Upper lobe of right lung (tissue), 1 donor: ENCODE measurements around the gene ANKMY1. TPM values are rescaled to one million over a fixed set of nuclear protein-coding genes. Genes with fewer than 3 reads are reported as not detected.
"Not testable (repeated sequence)": the region's sequence is repeated elsewhere in the genome, so short reads cannot be mapped to it uniquely, and the experiment has no call there.

Experiments used
- ATAC-seq: fragments of 200-7000 bp; cut with Tn5 transposase; one replicate; pipeline ENCODE4 v1.9.1; 2020; ENCODE audit warnings: mild to moderate bottlenecking, moderate library complexity
- DNase-seq: peaks from one replicate; pipeline ENCODE4 v3.0.0-alpha.2; 2020
- H3K27ac ChIP-seq: fragments of 200-600 bp; one replicate; pipeline ENCODE4 v1.8.0; 2022
- H3K27me3 ChIP-seq: fragments of 200-600 bp; one replicate; pipeline ENCODE4 v1.8.0; 2022; ENCODE audit warnings: mild to moderate bottlenecking
- H3K36me3 ChIP-seq: fragments of 200-600 bp; one replicate; pipeline ENCODE4 v1.8.0; 2022
- H3K4me1 ChIP-seq: fragments of 200-600 bp; one replicate; pipeline ENCODE4 v1.8.0; 2022
- H3K4me3 ChIP-seq: fragments of 200-600 bp; one replicate; pipeline ENCODE4 v1.8.0; 2022; ENCODE audit warnings: mild to moderate bottlenecking
- H3K9me3 ChIP-seq: fragments of 200-600 bp; one replicate; pipeline ENCODE4 v1.8.0; 2022
- CTCF ChIP-seq: fragments of 200-600 bp; IDR thresholded peaks from one replicate; pipeline ENCODE4 v1.8.0; 2022; ENCODE audit warnings: antibody characterized with exemption
- intact Hi-C: fragments of 100-400 bp; cut with DNase I; formaldehyde crosslinking; loops from one replicate; pipeline ENCODE4 v1.11.0; 2022
- total RNA-seq: library from RNA; stranded (reverse); fragmentation: NEBNext Ultra II Directional; extraction: Animal tissue kit (Norgen Biotek cat#: 25700); gene quantifications from one replicate; pipeline ENCODE4 v1.2.1, GENCODE V29; 2021
- donor health status: DM: no; HTN: yes; CAD: no; lungs with severe emphysema.

The ANKMY1 gene
- total RNA-seq, 1 donor from 2014 or later = 19.3 TPM

GRCh38 chr2:240551811-240552210 is 6.0 kb downstream of the ANKMY1 start:
- no peak for ATAC-seq
- no peak overlapping the region for H3K27ac ChIP-seq
- intact Hi-C loops = no loop called here
- no peaks in the 10 kb centered on the region for H3K27me3 ChIP-seq
- H3K36me3 ChIP-seq = peaks cover 11% of the 10 kb centered on the region
- no peak overlapping the region for H3K4me3 ChIP-seq
- no peak for DNase-seq
- H3K4me1 ChIP-seq = peaks cover 2% of the 10 kb centered on the region
- H3K9me3 ChIP-seq = no peaks in the 10 kb centered on the region
- no peak for TF ChIP-seq CTCF

GRCh38 chr2:240551288-240551687 is 6.5 kb downstream of the ANKMY1 start:
- Histone ChIP-seq H3K27me3 (no peaks in the 10 kb centered on the region), H3K27ac (no peak overlapping the region), H3K4me1 (no peaks in the 10 kb centered on the region), H3K9me3 (no peaks in the 10 kb centered on the region), H3K36me3 (peaks cover 11% of the 10 kb centered on the region), H3K4me3 (no peak overlapping the region)
- intact Hi-C loops = no loop called here
- no peak for DNase-seq
- TF ChIP-seq CTCF = no peak
- no peak for ATAC-seq

GRCh38 chr2:240539906-240540305 is 17.9 kb downstream of the ANKMY1 start:
- Histone ChIP-seq H3K27me3 (no peaks in the 10 kb centered on the region), H3K9me3 (no peaks in the 10 kb centered on the region), H3K27ac (no peak overlapping the region), H3K4me1 (no peaks in the 10 kb centered on the region), H3K36me3 (peaks cover 38% of the 10 kb centered on the region), H3K4me3 (no peak overlapping the region)
- DNase-seq (no peak), ATAC-seq (no peak)
- intact Hi-C loops = no loop called here
- TF ChIP-seq CTCF = no peak

GRCh38 chr2:240539101-240539500 is 18.7 kb downstream of the ANKMY1 start:
- H3K27ac ChIP-seq, H3K4me3 ChIP-seq, H3K4me1 ChIP-seq, intact Hi-C loops, DNase-seq, H3K9me3 ChIP-seq, ATAC-seq, H3K27me3 ChIP-seq: not testable (repeated sequence)
- peaks cover 38% of the 10 kb centered on the region for H3K36me3 ChIP-seq

- no peak for DNase-seq
- peak; percentile 24 for ATAC-seq
- H3K4me3 ChIP-seq = no peak overlapping the region
- intact Hi-C loops = no loop called here
- H3K27me3 ChIP-seq = no peaks in the 10 kb centered on the region
- no peak overlapping the region for H3K27ac ChIP-seq
- no peaks in the 10 kb centered on the region for H3K4me1 ChIP-seq
- TF ChIP-seq CTCF = no peak
- no peaks in the 10 kb centered on the region for H3K9me3 ChIP-seq
- H3K36me3 ChIP-seq = peaks cover 38% of the 10 kb centered on the region
These were observed 19.6 kb downstream of the ANKMY1 start for GRCh38 chr2:240538031-240538780.

- intact Hi-C loops = no loop called here
- DNase-seq = no peak
- no peak for TF ChIP-seq CTCF
- Histone ChIP-seq H3K4me1 (no peaks in the 10 kb centered on the region), H3K27me3 (no peaks in the 10 kb centered on the region), H3K36me3 (peaks cover 4% of the 10 kb centered on the region), H3K9me3 (peaks cover 12% of the 10 kb centered on the region), H3K4me3 (no peak overlapping the region), H3K27ac (no peak overlapping the region)
- ATAC-seq = no peak
These were observed 25.6 kb downstream of the ANKMY1 start for GRCh38 chr2:240532031-240532775.
